Fibroblast of lung (primary cell): ENCODE results near the gene HNRNPH3. TPM values are rescaled to one million over a fixed set of nuclear protein-coding genes. Genes with fewer than 3 reads are reported as not detected.

Experiments
- DNase-seq, 2 donors: peaks; one replicate each; pipeline versions ENCODE4 v3.0.0 to v3.0.0-alpha.2; 2010; ENCODE audit warnings: low read depth in 2 of 2
- H2AFZ ChIP-seq: 2 replicates; pipeline ENCODE4 v1.5.1; 2012; ENCODE audit warnings: low read length, control low read depth, inconsistent platforms
- H3K27ac ChIP-seq: 2 replicates; pipeline ENCODE4 v1.5.1; 2011; ENCODE audit warnings: low read length, control low read depth; ENCODE audit not compliant: insufficient read depth
- H3K27me3 ChIP-seq: 2 replicates; pipeline ENCODE4 v1.5.1; 2011; ENCODE audit warnings: mild to moderate bottlenecking, low read length; ENCODE audit not compliant: control insufficient read depth, insufficient read depth
- H3K36me3 ChIP-seq: 2 replicates; pipeline ENCODE4 v1.5.1; 2011; ENCODE audit warnings: low read length; ENCODE audit not compliant: control insufficient read depth, insufficient read depth
- H3K4me1 ChIP-seq: 2 replicates; pipeline ENCODE4 v1.5.1; 2011; ENCODE audit warnings: low read length; ENCODE audit not compliant: control insufficient read depth, insufficient read depth; ENCODE audit errors: extremely low read depth
- H3K4me2 ChIP-seq: 2 replicates; pipeline ENCODE4 v1.5.1; 2011; ENCODE audit warnings: low read length, control low read depth; ENCODE audit not compliant: insufficient read depth; ENCODE audit errors: extremely low read depth
- H3K4me3 ChIP-seq, 4 experiments: fragments of 200-600 bp in 1 of 4; sonication (generic) in 1 of 4; replicated peaks in 1 of 4; 2 replicates each; pipeline ENCODE4 v1.5.1; 2011 to 2016; ENCODE audit warnings: low read length in 4 of 4, low read depth in 3 of 4, mild to moderate bottlenecking in 3 of 4, control low read depth in 2 of 4, inconsistent platforms in 1 of 4, mixed read lengths in 1 of 4; ENCODE audit not compliant: insufficient read depth in 1 of 4; ENCODE audit errors: control extremely low read depth in 1 of 4
- H3K79me2 ChIP-seq: 2 replicates; pipeline ENCODE4 v1.5.1; 2012; ENCODE audit warnings: mild to moderate bottlenecking, low read length, inconsistent platforms; ENCODE audit not compliant: control insufficient read depth, insufficient read depth
- H3K9ac ChIP-seq: 2 replicates; pipeline ENCODE4 v1.5.1; 2011; ENCODE audit warnings: mild to moderate bottlenecking, low read length, control low read depth; ENCODE audit not compliant: insufficient read depth
- H3K9me3 ChIP-seq: 2 replicates; pipeline ENCODE4 v1.5.1; 2012; ENCODE audit warnings: low read depth, low read length; ENCODE audit not compliant: control insufficient read depth, insufficient read depth
- H4K20me1 ChIP-seq: 2 replicates; pipeline ENCODE4 v1.5.1; 2011; ENCODE audit warnings: low read length; ENCODE audit not compliant: control insufficient read depth, insufficient read depth; ENCODE audit errors: extremely low read depth
- CTCF ChIP-seq, 2 donors: IDR thresholded peaks in 1 of 2; conservative IDR thresholded peaks in 1 of 2; 1 replicate in 1 of 2; 2 replicates in 1 of 2; pipeline ENCODE4 v1.5.1; 2011 to 2012; ENCODE audit warnings: low read length in 2 of 2, control low read depth in 1 of 2, inconsistent platforms in 1 of 2, low read depth in 1 of 2, mild to moderate bottlenecking in 1 of 2
- EZH2 ChIP-seq: IDR thresholded peaks from 2 replicates; pipeline ENCODE4 v1.5.1; 2012; ENCODE audit warnings: low read length, control low read depth, mild to moderate bottlenecking; ENCODE audit errors: missing control alignments
- polyA plus RNA-seq, 2 donors: library from polyadenylated mRNA; depleted of rRNA in 1 of 2; stranded (reverse) in 1 of 2; unstranded in 1 of 2; fragments of >200 nt; gene quantifications; 2 replicates each; pipeline ENCODE4 v1.2.1, GENCODE V29; 2011 to 2012; ENCODE audit warnings: missing spikeins in 1 of 2
- total RNA-seq: library from RNA; depleted of rRNA; stranded (reverse); fragments of >200 nt; gene quantifications from 2 replicates; pipeline ENCODE4 v1.2.1, GENCODE V29; 2014

Gene HNRNPH3
- total and polyA plus RNA-seq, 2 donors (not counting 1 experiment from before 2014, with no cell fraction given), result 36.7 to 51.1 TPM

GRCh38 chr10:68364101-68364886 lies 32.4 kb downstream of the HNRNPH3 start:
- no peak for DNase-seq
- Histone ChIP-seq H3K27ac (no peak overlapping the region), H2AFZ (no peak overlapping the region), H3K4me2 (no peak overlapping the region), H3K9ac (no peak overlapping the region), H3K27me3 (no peaks in the 10 kb centered on the region), H3K36me3 (no peaks in the 10 kb centered on the region), H3K4me1 (no peaks in the 10 kb centered on the region), H4K20me1 (no peaks in the 10 kb centered on the region), H3K9me3 (no peaks in the 10 kb centered on the region), H3K79me2 (no peaks in the 10 kb centered on the region), H3K4me3 (no peak overlapping the region)
- TF ChIP-seq CTCF (conservative IDR thresholded peaks at IDR 0.05 in 1 of 2, IDR thresholded peaks at IDR 0.05 in 1 of 2; ENCODE audit: low read depth in 1 of 2, low read length in 2 of 2) (no peak), EZH2 (no peak)

GRCh38 chr10:68365611-68366010 lies 33.7 kb downstream of the HNRNPH3 start:
- H2AFZ ChIP-seq, result no peak overlapping the region
- no peaks in the 10 kb centered on the region for H3K4me1 ChIP-seq
- H3K9ac ChIP-seq, result no peak overlapping the region
- no peak for DNase-seq
- H3K9me3 ChIP-seq, result no peaks in the 10 kb centered on the region
- no peaks in the 10 kb centered on the region for H4K20me1 ChIP-seq
- no peak for TF ChIP-seq EZH2
- TF ChIP-seq CTCF (conservative IDR thresholded peaks at IDR 0.05 in 1 of 2, IDR thresholded peaks at IDR 0.05 in 1 of 2; ENCODE audit: low read depth in 1 of 2, low read length in 2 of 2), result no peak
- no peak overlapping the region for H3K4me2 ChIP-seq
- no peak overlapping the region for H3K27ac ChIP-seq
- no peaks in the 10 kb centered on the region for H3K27me3 ChIP-seq
- H3K79me2 ChIP-seq, result no peaks in the 10 kb centered on the region
- no peaks in the 10 kb centered on the region for H3K36me3 ChIP-seq
- no peak overlapping the region for H3K4me3 ChIP-seq

- H4K20me1 ChIP-seq, result no peaks in the 10 kb centered on the region
These were observed 34.7 kb downstream of the HNRNPH3 start for GRCh38 chr10:68366600-68366999.

More at GRCh38 chr10:68366600-68366999, 34.7 kb downstream of the HNRNPH3 start:
- TF ChIP-seq CTCF (conservative IDR thresholded peaks at IDR 0.05 in 1 of 2, IDR thresholded peaks at IDR 0.05 in 1 of 2; ENCODE audit: low read depth in 1 of 2, low read length in 2 of 2), result no peak
- Histone ChIP-seq H3K9me3 (no peaks in the 10 kb centered on the region), H2AFZ (no peak overlapping the region), H3K9ac (no peak overlapping the region), H3K27me3 (no peaks in the 10 kb centered on the region), H3K4me2 (no peak overlapping the region), H3K4me3 (no peak overlapping the region), H3K27ac (no peak overlapping the region), H3K4me1 (no peaks in the 10 kb centered on the region), H3K36me3 (no peaks in the 10 kb centered on the region), H3K79me2 (no peaks in the 10 kb centered on the region)
- no peak for DNase-seq
